Renal cortical epithelial cell (primary cell): ENCODE measurements around the gene ICE1. TPM values are rescaled to one million over a fixed set of nuclear protein-coding genes. Genes with fewer than 3 reads are reported as not detected.

Experiments used
- DNase-seq: peaks from one replicate; pipeline ENCODE4 v3.0.0-alpha.2; 2011; ENCODE audit warnings: low read depth
- total RNA-seq: library from RNA; depleted of rRNA; stranded (reverse); fragments of >200 nt; gene quantifications from 2 replicates; pipeline ENCODE4 v1.2.3, GENCODE V29; 2014

The ICE1 gene
- total RNA-seq, 1 donor from 2014 or later, result 47.1 TPM

- DNase-seq, result no peak
Measured at GRCh38 chr5:5539590-5539989, 117.1 kb downstream of the ICE1 start.
